Ishikawa (cell line): ENCODE data around the gene GATAD2A.

ENCODE experiments used
- CEBPB ChIP-seq: IDR thresholded peaks from 2 replicates; pipeline ENCODE4 v1.6.1; 2012
- CREB1 ChIP-seq: IDR thresholded peaks from 2 replicates; pipeline ENCODE4 v1.6.1; 2012; ENCODE audit warnings: low read depth
- EGR1 ChIP-seq: IDR thresholded peaks from 2 replicates; pipeline ENCODE4 v1.6.1; 2012
- EP300 ChIP-seq: IDR thresholded peaks from 2 replicates; pipeline ENCODE4 v1.6.1; 2012; ENCODE audit warnings: borderline replicate concordance
- FOXM1 ChIP-seq: IDR thresholded peaks from 2 replicates; pipeline ENCODE4 v1.6.1; 2012; ENCODE audit warnings: low read depth, borderline replicate concordance
- MAX ChIP-seq: IDR thresholded peaks from 2 replicates; pipeline ENCODE4 v1.6.1; 2012
- NFIC ChIP-seq: IDR thresholded peaks from 2 replicates; pipeline ENCODE4 v1.6.1; 2012
- RAD21 ChIP-seq: IDR thresholded peaks from 2 replicates; pipeline ENCODE4 v1.6.1; 2012; ENCODE audit warnings: low read depth
- REST ChIP-seq: IDR thresholded peaks from 2 replicates; pipeline ENCODE4 v1.6.1; 2012; ENCODE audit warnings: low read depth, mild to moderate bottlenecking
- TAF1 ChIP-seq: IDR thresholded peaks from 2 replicates; pipeline ENCODE4 v1.6.1; 2012; ENCODE audit warnings: low read depth, mild to moderate bottlenecking
- TCF12 ChIP-seq: IDR thresholded peaks from 2 replicates; pipeline ENCODE4 v1.6.1; 2012; ENCODE audit warnings: low read depth
- TEAD4 ChIP-seq: IDR thresholded peaks from 2 replicates; pipeline ENCODE4 v1.6.1; 2012
- USF1 ChIP-seq: IDR thresholded peaks from 2 replicates; pipeline ENCODE4 v1.6.1; 2012
- YY1 ChIP-seq: IDR thresholded peaks from 2 replicates; pipeline ENCODE4 v1.6.1; 2012; ENCODE audit warnings: low read depth
- ZBTB7A ChIP-seq: IDR thresholded peaks from 2 replicates; pipeline ENCODE4 v1.6.1; 2012; ENCODE audit warnings: low read depth

The GATAD2A gene

GRCh38 chr19:19447536-19448237 is 42.2 kb downstream of the GATAD2A start:
- TF ChIP-seq FOXM1 = no peak
- no peak for TF ChIP-seq TAF1
- no peak for TF ChIP-seq ZBTB7A
- no peak for TF ChIP-seq NFIC
- TF ChIP-seq TEAD4 = no peak
- no peak for TF ChIP-seq EP300
- no peak for TF ChIP-seq CREB1

- TF ChIP-seq TEAD4 = no peak
- no peak for TF ChIP-seq REST
- TF ChIP-seq CEBPB = no peak
- TF ChIP-seq FOXM1 = no peak
- no peak for TF ChIP-seq MAX
- TF ChIP-seq YY1 = no peak
- no peak for TF ChIP-seq RAD21
- no peak for TF ChIP-seq EP300
- no peak for TF ChIP-seq ZBTB7A
Observed at GRCh38 chr19:19448238-19448544, 42.7 kb downstream of the GATAD2A start.

- TF ChIP-seq CREB1 = no peak
- no peak for TF ChIP-seq YY1
- TF ChIP-seq TCF12 = no peak
- no peak for TF ChIP-seq EGR1
- no peak for TF ChIP-seq MAX
- TF ChIP-seq CEBPB = no peak
- no peak for TF ChIP-seq USF1
- no peak for TF ChIP-seq REST
- no peak for TF ChIP-seq TEAD4
- no peak for TF ChIP-seq RAD21
- TF ChIP-seq NFIC = no peak
- no peak for TF ChIP-seq EP300
- no peak for TF ChIP-seq FOXM1
- TF ChIP-seq ZBTB7A = no peak
- TF ChIP-seq TAF1 = no peak
Observed at GRCh38 chr19:19451429-19452242, 46.2 kb downstream of the GATAD2A start.

GRCh38 chr19:19452243-19453124 is 47.0 kb downstream of the GATAD2A start:
- TF ChIP-seq FOXM1 (no peak), ZBTB7A (no peak), CREB1 (no peak), TCF12 (no peak), NFIC (no peak), TAF1 (no peak), REST (no peak), USF1 (no peak), EGR1 (no peak), MAX (no peak), CEBPB (no peak), RAD21 (no peak), YY1 (no peak), TEAD4 (no peak), EP300 (no peak)
